HG02970 (cell line): ENCODE data around the gene NIM1K.
"Not testable (repeated sequence)": the region's sequence is repeated elsewhere in the genome, so short reads cannot be mapped to it uniquely, and the experiment has no call there.

ENCODE experiments used
- ATAC-seq: cut with Tn5 transposase; IDR thresholded peaks from one replicate; pipeline ENCODE4 v1.9.1; 2021; ENCODE audit warnings: mild to moderate bottlenecking, moderate library complexity, moderate number of reproducible peaks; ENCODE audit not compliant: unreplicated experiment, low FRiP score

Gene NIM1K

GRCh38 chr5:43312076-43312661 lies 120.1 kb downstream of the NIM1K start:
- ATAC-seq = no peak

- no peak for ATAC-seq
These were observed 120.6 kb downstream of the NIM1K start for GRCh38 chr5:43312699-43313034.

- peak; percentile 93 for ATAC-seq
These were observed 121.2 kb downstream of the NIM1K start, which contains the start of gene HMGCS1 for GRCh38 chr5:43313035-43313853. Gene HMGCS1, minus strand, starts transcription at chr5:43313412. Its CDS starts 14,447 bp downstream, at chr5:43298965.

- ATAC-seq = no peak
These were observed 121.9 kb downstream of the NIM1K start for GRCh38 chr5:43313854-43314457.

GRCh38 chr5:43314724-43315123 lies 122.7 kb downstream of the NIM1K start:
- no peak for ATAC-seq

- ATAC-seq = no peak
These were observed 123.2 kb downstream of the NIM1K start for GRCh38 chr5:43315263-43315662.

- no peak for ATAC-seq
These were observed 123.7 kb downstream of the NIM1K start for GRCh38 chr5:43315682-43316081.

DNA sequence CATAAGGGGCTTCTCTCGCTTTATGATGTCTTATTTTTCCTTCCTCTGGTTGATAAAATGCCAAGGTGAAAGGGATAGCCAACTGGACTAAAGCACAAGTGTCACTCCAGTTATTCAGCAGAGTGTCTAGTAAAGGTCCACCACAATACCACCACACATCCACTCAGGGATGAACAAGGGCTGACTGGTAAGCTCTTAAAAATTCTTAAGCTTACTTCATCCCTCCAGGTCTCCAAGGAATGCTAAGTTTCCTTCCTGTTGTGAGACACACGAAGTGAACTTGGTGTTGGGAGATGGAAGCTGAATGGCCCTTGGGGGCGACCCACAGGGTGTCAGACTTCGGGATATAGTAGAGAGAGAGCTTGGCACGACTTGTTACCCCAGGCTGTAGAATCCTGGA lies 124.4 kb downstream of the NIM1K start:
- ATAC-seq = no peak

- ATAC-seq = no peak
These were observed 128.8 kb downstream of the NIM1K start for GRCh38 chr5:43320846-43321245.

GRCh38 chr5:43323488-43323887 lies 131.5 kb downstream of the NIM1K start:
- not testable (repeated sequence) for ATAC-seq

DNA sequence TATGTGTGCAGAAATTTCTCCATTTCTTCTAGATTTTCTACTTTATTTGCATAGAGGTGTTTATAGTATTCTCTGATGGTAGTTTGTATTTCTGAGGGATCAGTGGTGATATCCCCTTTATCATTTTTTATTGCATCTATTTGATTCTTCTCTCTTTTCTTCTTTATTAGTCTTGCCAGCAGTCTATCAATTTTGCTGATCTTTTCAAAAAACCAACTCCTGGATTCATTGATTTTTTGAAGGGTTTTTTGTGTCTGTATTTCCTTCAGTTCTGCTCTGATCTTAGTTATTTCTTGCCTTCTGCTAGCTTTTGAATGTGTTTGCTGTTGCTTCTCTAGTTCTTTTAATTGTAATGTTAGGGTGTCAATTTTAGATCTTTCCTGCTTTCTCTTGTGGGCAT lies 133.6 kb downstream of the NIM1K start:
- not testable (repeated sequence) for ATAC-seq
